Lower leg skin (tissue), 4 donors: Measurements from ENCODE around the gene KIF7. TPM values are rescaled to one million over a fixed set of nuclear protein-coding genes. Genes with fewer than 3 reads are reported as not detected.
A peak's percentile ranks its signal among the peaks of the same experiment; 100 is the strongest.

Experiments
- DNase-seq, 2 donors: peaks; one replicate each; pipeline ENCODE4 v3.0.0-alpha.2; 2019; ENCODE audit warnings: low spot score in 2 of 2
- H3K4me3 ChIP-seq: fragments of 200-600 bp; sonication (generic); 2 replicates; pipeline ENCODE4 v1.5.1; 2017; ENCODE audit warnings: mild to moderate bottlenecking, low read depth; ENCODE audit not compliant: poor library complexity, severe bottlenecking
- POLR2A ChIP-seq, 2 donors: fragments of 450-650 bp; IDR thresholded peaks; one replicate each; pipeline ENCODE4 v1.6.1; 2016 to 2017; ENCODE audit warnings: antibody characterized with exemption in 2 of 2, mild to moderate bottlenecking in 1 of 2, moderate library complexity in 1 of 2
- WGBS, 2 donors: methylation state at CpG; one replicate each; pipeline ENCODE4 v1.1.5; 2018; 5-methylcytosine and 5-hydroxymethylcytosine counted together
- intact Hi-C: fragments of 100-400 bp; cut with DNase I; formaldehyde crosslinking; loops from one replicate; pipeline ENCODE4 v1.15.0; 2023; ENCODE audit warnings: low total_unique reads
- total RNA-seq, 4 donors: library from RNA; depleted of rRNA; stranded (reverse); fragments of >200 nt; gene quantifications; one replicate each; pipeline ENCODE4 v1.1.0, GENCODE V29; 2016
- TF ChIP-seq, protein P1 (sequence below), 3 donors: fragments of 450-650 bp; IDR thresholded peaks; one replicate each; pipeline ENCODE4 v1.5.1; 2016; ENCODE audit warnings: antibody characterized with exemption in 3 of 3, mild to moderate bottlenecking in 3 of 3, moderate library complexity in 2 of 3

Gene KIF7
- total RNA-seq, 4 donors from 2014 or later, result 1.3 to 3.7 (median 1.9) TPM

DNA sequence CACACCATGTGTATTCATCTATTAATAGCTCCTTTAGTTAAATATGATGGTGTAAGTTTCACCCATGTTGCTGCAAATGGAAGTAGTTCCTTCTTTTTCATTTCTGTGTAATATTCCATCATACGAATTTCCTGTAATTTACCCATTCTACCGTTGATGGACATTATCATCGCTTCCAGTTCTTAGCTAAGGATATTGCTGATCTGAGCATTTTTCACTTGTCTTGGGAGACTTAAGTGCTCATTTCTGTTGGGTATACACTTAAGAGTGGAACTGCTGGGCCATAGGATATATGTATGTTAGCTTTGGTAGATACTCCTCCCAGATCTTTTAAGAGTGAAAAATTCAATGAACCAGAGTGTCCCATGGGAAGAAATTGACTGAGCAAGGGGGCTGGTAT lies 12.9 kb upstream of the KIF7 start:
- H3K4me3 ChIP-seq, result no peak overlapping the region
- WGBS, 2 donors, result 94 to 96% methylated on average over 3 of the region's 3 CpGs
- intact Hi-C loops, result no loop called here

DNA sequence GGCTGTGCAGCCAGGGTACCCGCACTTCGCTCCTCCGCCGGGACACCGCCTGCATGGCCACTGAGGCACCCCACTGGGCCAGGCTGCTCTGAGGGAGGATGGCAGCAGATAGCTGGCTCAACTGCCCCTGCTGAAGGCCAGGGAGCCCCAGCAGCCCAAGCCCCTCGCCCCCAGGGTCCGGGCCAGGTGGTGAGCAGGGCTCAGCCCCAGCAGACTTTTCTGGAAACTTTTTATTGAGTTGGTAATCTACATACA lies 12.4 kb upstream of the KIF7 start:
- 97 to 98% methylated on average over 7 of the region's 7 CpGs for WGBS, 2 donors
- TF ChIP-seq, protein P1, sequence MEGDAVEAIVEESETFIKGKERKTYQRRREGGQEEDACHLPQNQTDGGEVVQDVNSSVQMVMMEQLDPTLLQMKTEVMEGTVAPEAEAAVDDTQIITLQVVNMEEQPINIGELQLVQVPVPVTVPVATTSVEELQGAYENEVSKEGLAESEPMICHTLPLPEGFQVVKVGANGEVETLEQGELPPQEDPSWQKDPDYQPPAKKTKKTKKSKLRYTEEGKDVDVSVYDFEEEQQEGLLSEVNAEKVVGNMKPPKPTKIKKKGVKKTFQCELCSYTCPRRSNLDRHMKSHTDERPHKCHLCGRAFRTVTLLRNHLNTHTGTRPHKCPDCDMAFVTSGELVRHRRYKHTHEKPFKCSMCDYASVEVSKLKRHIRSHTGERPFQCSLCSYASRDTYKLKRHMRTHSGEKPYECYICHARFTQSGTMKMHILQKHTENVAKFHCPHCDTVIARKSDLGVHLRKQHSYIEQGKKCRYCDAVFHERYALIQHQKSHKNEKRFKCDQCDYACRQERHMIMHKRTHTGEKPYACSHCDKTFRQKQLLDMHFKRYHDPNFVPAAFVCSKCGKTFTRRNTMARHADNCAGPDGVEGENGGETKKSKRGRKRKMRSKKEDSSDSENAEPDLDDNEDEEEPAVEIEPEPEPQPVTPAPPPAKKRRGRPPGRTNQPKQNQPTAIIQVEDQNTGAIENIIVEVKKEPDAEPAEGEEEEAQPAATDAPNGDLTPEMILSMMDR (IDR thresholded peaks at IDR 0.05), result no peak
- no peak for TF ChIP-seq POLR2A (IDR thresholded peaks at IDR 0.05)
- intact Hi-C loops, result no loop called here
- DNase-seq, result peak in 1 of 2 donors; percentile 82
- H3K4me3 ChIP-seq, result no peak overlapping the region

More for the DNA sequence above, 12.9 kb upstream of the KIF7 start:
- no peak for DNase-seq
- no peak for TF ChIP-seq POLR2A (IDR thresholded peaks at IDR 0.05)
- TF ChIP-seq, protein P1 (IDR thresholded peaks at IDR 0.05), result no peak

- WGBS, 2 donors, result 75 to 80% methylated on average over 11 to 12 of the region's 13 CpGs
- TF ChIP-seq POLR2A (IDR thresholded peaks at IDR 0.05), result no peak
- TF ChIP-seq, protein P1 (IDR thresholded peaks at IDR 0.05), result no peak
- H3K4me3 ChIP-seq, result no peak overlapping the region
- intact Hi-C loops, result no loop called here
- DNase-seq, result peak in 1 of 2 donors; percentile 84
Measured at GRCh38 chr15:89666858-89667705, 11.8 kb upstream of the KIF7 start.

DNA sequence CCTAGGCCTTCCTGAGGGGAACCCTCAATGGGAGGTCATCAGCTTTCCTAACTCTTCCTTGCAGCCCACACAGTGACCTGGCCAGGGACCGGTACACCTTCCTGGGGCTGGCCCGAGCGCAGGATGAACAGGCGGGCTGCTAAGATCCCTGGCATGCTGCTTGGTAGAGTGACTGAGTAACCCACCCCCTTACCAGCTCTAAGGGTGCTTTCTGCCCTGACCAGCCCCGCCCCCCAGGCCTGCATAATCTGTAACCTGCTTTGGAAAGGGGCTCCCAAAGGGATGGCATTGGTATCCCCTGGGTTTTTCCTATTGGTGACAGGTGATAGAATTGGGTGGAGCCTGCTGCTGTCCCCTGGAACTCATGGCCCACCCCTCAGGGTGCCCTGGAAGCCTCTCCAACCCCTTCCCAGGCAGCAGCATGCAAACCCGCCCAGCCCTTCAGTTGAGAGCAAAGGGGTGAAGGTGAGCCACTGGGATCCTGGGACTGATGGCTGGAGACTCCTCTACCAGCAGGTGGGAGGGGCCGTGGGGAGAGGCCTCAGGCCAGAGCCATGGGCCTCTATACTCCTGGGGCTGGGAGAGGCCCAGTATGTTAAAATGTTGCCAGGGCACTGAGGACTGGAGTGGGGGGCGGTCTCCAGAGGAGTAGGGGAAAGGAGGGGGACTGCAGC lies 11.1 kb upstream of the KIF7 start:
- H3K4me3 ChIP-seq, result no peak overlapping the region
- TF ChIP-seq POLR2A (IDR thresholded peaks at IDR 0.05), result no peak
- TF ChIP-seq, protein P1 (IDR thresholded peaks at IDR 0.05), result no peak
- DNase-seq, result peak in 1 of 2 donors; percentile 83
- intact Hi-C loops, result no loop called here
- WGBS, 2 donors, result 82 to 90% methylated on average over 7 of the region's 8 CpGs

GRCh38 chr15:89665449-89666181 lies 10.3 kb upstream of the KIF7 start:
- 0 to 6% methylated on average over 11 to 23 of the region's 72 CpGs for WGBS, 2 donors
- TF ChIP-seq POLR2A (IDR thresholded peaks at IDR 0.05), result no peak
- TF ChIP-seq, protein P1 (IDR thresholded peaks at IDR 0.05), result no peak
- intact Hi-C loops, result no loop called here
- DNase-seq, result peak in 1 of 2 donors; percentile 91
- H3K4me3 ChIP-seq, result no peak overlapping the region
